Stimulated activated CD8-positive, alpha-beta memory T cell treated with anti-CD3 and anti-CD28 coated beads, Interleukin-2, amount 100 ng/mL, for 1 hour (primary cell): ENCODE measurements around the gene TRAK1.

ENCODE experiments used
- DNase-seq, 2 donors: peaks; one replicate each; pipeline ENCODE4 v3.0.0-alpha.2; 2020; ENCODE audit warnings: low read depth in 2 of 2

TRAK1 gene

DNA sequence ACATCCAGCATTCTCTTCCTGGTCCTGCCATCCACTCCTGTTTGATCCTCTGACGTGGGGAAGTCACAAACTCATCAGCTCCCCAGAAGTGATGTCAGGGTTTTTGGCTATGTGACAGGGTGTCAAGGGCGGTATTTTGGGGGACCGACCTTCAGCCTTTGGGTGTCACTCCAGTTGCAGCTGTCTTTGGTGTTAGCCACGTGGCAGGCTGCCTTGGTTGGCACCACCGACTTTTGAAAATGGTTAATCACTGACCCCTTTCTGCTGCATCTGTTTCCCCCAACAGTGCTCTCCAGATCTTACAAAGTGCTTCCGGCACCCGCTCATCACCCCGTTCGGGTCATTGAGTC lies 86.6 kb downstream of the TRAK1 start:
- no peak for DNase-seq

- no peak for DNase-seq
Measured at GRCh38 chr3:42179110-42179725, 88.1 kb downstream of the TRAK1 start.

DNA sequence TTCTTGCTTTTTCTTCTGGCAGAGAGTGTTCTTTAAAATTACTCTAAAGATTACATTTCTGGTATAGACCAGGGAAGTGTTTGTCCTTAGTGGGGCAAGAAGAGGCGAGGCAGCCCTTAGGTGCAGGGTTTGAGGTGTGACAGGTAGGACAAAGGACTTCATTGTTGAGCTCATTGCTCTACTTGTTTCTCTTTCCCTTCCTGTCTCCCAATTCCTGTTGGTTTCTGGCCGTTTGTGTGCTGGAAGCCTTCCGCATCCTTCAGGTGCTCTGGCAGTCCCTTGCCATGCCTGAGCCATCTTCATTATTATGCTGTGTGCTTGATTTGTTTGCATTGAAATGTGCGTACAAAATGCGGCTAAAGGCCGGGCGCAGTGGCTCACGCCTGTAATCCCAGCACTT lies 89.7 kb downstream of the TRAK1 start:
- DNase-seq = no peak

GRCh38 chr3:42182555-42182954 lies 91.4 kb downstream of the TRAK1 start:
- no peak for DNase-seq

DNA sequence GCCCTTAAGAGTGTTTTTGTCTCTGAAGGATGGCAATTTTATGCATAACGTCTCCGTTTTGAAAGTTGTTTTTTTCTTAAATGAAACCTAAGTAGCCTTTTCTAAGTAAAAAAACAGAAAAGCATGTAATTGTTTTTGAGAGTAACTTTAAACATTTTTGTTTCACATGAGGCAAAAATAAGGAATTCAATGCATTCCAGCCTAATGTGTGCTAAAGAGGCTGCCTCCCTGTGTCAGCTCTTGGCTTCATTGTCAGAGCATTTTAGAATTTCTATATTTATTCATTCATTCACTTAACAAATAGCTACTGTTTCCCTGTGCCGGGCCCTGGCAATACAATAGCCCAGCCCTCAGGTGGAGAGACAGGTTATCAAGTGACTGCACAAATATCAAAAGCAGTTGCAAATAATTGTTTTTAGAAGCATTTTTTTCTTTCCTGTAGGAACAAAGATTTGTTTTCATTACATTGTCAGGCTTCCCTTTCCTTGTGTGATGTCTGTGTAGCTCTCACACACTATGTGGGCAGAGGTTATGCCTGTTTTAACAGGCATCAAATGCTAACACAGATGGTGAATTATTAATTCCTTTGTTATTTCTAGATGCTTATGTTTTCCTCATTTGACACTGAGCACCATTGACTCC lies 93.0 kb downstream of the TRAK1 start:
- no peak for DNase-seq

DNA sequence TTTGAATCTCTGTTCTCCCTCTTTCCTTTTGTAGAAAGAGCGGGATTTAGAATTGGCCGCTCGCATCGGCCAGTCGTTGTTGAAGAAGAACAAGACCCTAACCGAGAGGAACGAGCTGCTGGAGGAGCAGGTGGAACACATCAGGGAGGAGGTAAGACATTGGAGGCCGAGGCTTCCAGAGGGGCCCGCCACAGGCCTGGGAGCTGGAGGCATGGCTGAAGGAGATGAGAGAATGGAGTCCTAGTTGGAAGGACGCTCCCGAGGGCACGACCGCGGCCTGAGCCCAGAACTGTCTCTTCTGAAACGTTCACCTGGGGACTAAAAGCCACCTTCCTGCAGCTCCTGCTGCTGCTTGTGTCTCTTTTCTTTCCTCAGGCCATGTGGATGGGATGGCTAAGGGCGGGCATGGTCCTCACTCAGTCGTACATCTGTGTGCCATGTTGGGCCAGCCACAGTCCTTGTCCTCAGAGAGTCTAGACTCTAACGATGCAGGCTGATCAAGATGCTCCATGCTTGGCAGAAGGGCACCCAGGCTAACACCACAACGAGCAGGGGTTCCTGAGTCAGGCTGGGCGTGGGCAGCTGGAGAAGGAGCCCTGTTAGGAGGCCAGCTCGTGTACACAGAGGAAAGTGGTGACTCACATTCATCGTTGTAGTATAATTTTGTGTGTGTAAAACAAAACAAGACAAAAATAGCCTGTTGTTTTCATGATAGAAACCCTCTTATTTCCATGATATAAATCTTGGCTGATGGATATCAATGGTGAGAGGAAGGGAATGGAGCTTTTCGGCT lies 93.7 kb downstream of the TRAK1 start:
- no peak for DNase-seq

DNA sequence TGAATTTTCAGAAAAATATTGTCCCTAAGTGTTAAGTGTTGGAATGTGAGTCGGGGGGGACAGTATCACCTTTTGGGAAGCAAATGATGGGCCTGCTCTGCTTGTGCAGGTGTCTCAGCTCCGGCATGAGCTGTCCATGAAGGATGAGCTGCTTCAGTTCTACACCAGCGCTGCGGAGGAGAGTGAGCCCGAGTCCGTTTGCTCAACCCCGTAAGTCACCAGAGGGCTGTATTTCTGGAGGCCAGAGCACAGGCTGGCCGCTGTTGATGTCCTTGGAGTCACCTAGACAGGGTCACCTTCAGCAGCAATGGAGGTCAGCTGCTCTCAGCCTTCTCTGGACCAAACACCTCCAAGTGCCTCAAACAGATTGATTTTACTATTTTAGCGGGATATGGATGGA lies 96.8 kb downstream of the TRAK1 start:
- no peak for DNase-seq

DNA sequence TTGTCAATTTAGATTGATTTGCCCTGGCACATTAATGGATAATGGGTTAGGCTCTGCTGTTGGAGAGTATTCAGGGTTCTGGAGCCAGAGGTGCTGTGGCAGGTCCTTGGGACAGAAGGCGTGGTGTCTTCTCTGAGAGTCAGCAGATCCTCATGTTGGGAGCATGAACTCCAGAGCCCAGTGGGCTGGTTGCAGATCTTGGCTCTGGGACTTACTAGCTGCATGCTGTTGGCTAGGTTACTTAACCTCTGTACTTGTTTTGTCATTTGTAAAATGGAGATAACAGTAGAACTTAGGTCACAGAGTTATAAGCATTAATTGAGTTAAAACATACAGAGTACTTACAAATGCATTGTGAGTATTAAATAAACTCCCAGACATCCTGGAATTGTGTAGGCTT lies 97.2 kb downstream of the TRAK1 start:
- DNase-seq = no peak

GRCh38 chr3:42189001-42189460 lies 97.9 kb downstream of the TRAK1 start:
- DNase-seq = no peak

GRCh38 chr3:42189736-42190135 lies 98.6 kb downstream of the TRAK1 start:
- DNase-seq = no peak

DNA sequence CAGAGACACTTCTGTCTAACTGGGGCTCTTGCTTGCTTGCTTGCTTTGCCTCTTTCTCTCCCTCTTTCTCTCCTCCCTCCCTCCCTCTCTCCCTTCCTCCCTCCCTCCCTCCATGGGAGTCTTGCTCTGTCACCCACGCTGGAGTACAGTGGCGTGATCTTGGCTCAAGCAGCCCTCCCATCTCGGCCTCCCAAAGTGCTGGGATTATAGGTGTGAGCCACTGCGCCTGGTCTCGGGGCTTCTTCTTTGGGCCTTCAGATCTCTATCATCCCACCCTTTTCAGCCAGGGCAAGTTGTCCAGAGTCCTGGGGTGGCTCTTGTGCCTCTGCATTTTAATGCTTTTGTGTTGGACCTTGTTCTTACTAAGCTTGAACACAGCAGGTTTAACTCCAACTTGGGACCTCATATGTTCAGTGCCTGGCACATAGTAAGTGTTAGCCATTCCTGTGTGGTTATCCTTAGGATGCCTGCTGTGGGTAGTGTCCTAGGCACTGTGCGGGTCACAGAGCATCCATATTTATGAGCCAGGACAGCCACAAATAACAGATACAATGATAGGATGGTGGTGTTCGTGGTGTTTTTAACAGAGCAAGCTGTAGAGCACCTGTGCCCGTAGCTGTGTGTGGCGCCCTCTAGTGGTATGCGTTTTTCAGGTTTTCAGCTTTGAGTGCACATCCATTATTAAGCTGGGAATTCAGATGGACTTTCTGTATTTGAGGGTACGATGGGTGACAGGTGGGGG lies 99.7 kb downstream of the TRAK1 start:
- DNase-seq = peak; percentile 33 to 38

DNA sequence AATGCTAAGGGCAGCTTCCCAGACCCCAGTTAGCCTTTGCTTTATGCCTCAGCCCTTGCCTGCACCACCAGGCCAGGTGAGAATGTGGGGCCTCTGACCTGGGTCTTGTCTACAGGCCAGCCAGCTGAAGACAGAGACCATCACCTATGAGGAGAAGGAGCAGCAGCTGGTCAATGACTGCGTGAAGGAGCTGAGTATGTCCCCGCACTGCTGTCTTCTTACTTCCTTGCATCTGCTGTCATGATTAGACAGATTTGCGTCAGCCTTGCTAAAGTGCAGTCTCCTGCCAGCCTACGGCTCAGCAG lies 100.2 kb downstream of the TRAK1 start:
- no peak for DNase-seq

GRCh38 chr3:42192334-42193200 lies 101.4 kb downstream of the TRAK1 start:
- DNase-seq = no peak

DNA sequence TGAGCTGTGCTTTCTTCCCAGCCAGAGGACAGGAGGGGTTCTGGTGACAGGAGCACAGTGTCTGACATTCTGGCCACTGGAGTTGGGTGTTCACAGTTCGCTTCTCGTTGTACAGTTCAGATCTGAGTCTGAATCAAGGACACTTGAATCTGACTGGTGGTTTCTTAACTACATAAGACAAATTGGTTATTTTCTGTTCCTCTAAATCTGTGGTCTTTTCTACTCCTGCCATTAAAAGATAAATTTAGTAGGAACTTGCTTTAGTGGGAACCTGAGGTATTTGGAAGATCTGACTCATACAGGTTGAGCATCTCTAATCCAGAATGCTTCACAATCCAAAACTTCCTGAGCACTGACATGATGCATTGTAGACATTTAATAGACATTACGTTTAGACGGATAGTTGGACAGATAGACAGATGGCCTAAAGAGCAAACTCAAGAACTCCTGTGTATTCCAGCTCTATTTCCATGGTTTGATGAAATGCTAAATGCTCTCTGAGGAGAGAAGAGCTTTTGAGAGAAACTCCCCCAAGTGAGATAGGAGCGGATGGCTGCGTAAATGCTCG lies 103.9 kb downstream of the TRAK1 start:
- no peak for DNase-seq

DNA sequence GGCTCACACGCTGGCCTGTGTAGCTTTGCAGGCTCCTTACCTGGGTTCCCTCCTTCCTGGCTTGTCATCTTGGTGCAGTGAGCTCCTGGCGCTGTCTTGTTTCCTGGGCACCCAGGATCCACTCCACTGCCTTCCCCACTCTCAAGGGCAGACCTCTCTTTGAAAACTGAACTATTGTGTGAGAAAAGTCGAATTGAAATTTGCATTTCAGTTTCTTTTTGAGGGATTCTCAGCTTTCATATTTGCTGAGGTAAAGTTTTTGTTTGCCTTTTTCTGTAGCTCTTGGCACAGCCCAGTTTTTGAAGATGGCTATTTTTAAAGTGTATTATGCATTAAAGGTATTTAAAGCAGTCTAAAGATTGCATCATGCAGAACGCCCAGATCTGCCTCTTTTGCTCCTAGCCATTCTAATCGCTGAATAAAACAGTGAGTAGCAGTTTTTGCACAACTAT lies 104.7 kb downstream of the TRAK1 start:
- DNase-seq = no peak

- no peak for DNase-seq
Measured at GRCh38 chr3:42198709-42199108, 107.6 kb downstream of the TRAK1 start.

DNA sequence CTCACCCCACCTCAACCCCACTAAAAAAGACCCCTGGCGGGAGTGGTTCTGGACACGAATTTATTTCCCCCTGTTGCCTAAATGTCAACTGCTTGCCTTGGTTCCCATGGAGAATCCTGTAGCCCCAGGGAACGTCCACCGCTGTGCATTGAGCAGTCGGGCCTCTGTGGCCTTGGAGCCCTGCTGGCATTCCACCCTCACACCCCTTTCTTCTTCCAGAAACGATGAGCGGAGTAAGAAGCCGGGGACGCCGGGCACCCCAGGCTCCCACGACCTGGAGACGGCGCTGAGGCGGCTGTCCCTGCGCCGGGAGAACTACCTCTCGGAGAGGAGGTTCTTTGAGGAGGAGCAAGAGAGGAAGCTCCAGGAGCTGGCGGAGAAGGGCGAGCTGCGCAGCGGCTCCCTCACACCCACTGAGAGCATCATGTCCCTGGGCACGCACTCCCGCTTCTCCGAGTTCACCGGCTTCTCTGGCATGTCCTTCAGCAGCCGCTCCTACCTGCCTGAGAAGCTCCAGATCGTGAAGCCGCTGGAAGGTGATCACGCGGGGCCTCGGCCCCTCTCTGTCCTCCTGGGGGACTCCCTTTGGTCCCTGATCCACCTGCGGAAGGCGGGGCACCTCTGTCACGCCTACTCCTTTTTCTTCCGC lies 111.2 kb downstream of the TRAK1 start:
- DNase-seq = no peak

- DNase-seq = no peak
Measured at GRCh38 chr3:42204867-42205599, 113.9 kb downstream of the TRAK1 start.

DNA sequence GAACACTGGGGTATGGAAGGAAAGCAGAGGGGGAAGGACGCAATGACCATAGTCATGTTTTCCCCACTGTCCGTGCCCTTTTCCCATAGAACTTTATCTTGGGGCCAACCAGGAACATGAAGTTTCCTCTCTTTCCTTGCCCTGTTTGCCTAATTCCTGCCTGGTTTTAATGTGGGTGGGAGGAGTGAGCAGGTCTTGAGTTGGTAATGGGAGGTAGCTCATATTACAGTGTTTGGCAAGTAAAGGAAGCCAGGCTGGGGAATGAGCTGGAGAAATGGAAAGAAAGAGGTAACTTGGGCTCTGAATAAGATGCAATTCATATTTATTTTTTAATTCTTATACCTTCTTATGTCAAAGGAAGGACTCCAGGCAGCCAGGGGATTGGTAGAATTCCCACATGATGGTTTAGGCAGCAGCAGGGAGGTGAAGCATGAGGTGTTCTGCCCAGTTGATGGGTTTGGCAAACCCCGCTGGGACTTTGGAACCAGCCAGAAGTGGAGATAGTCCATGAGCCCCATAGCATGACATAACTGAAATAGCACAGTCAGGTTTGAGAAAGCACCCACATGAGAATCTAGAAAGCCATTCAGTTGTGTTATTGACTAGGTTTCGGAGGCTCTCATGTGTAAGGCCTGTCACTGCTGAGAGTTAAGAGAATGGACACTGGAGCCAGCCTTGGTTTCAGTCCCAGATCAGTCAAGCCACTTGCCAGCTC lies 114.8 kb downstream of the TRAK1 start:
- no peak for DNase-seq
